Endothelial cell of umbilical vein (primary cell): Measurements from ENCODE around the gene BACH2. TPM values are rescaled to one million over a fixed set of nuclear protein-coding genes. Genes with fewer than 3 reads are reported as not detected.

Experiments used
- BruUV-seq: library from RNA; stranded (reverse); fragments of 400-500 nt; replicated peaks from 2 replicates; lab custom pipeline; 2021; lab: Mats Ljungman, UMichigan
- CTCF ChIA-PET: fragments of 300-600, 350-600 bp; sonication (Branson Sonifier 250); formaldehyde crosslinking; loops from one replicate; lab custom pipeline; 2021; ENCODE audit warnings: antibody characterized with exemption, inconsistent platforms; lab: Charles Lee
- POLR2A ChIA-PET: fragments of 300-600, 350-600 bp; sonication (Branson Sonifier 250); formaldehyde crosslinking; loops from one replicate; lab custom pipeline; 2021; ENCODE audit warnings: antibody characterized with exemption, inconsistent platforms; lab: Charles Lee
- DNase-seq: peaks from one replicate; pipeline ENCODE4 v3.0.0-alpha.2; 2011; ENCODE audit warnings: low read depth, low spot score
- FAIRE-seq: peaks from 2 replicates; lab custom pipeline; 2011; peaks lifted over from hg19 to GRCh38; lab: Jason Lieb, UNC
- H2AFZ ChIP-seq: 2 replicates; pipeline ENCODE4 v1.6.0; 2012; ENCODE audit warnings: low read depth, low read length, control low read depth, inconsistent platforms
- H3K27ac ChIP-seq: 2 replicates; pipeline ENCODE4 v1.5.1; 2011; ENCODE audit warnings: low read depth, mild to moderate bottlenecking, control low read depth, low read length, moderate library complexity; ENCODE audit not compliant: insufficient read depth
- H3K27me3 ChIP-seq, 2 experiments: 2 replicates each; pipeline versions ENCODE4 v1.6.0 to v1.6.1; 2011; ENCODE audit warnings: low read length in 2 of 2, mixed read lengths in 1 of 2; ENCODE audit not compliant: control insufficient read depth in 2 of 2, insufficient read depth in 2 of 2
- H3K36me3 ChIP-seq, 2 experiments: 2 replicates in 1 of 2; 3 replicates in 1 of 2; pipeline ENCODE4 v1.5.1; 2011; ENCODE audit warnings: low read length in 2 of 2, mild to moderate bottlenecking in 1 of 2, moderate library complexity in 1 of 2; ENCODE audit not compliant: control insufficient read depth in 2 of 2, insufficient read depth in 2 of 2; ENCODE audit errors: extremely low read depth in 1 of 2
- H3K4me1 ChIP-seq: 3 replicates; pipeline ENCODE4 v1.5.1; 2011; ENCODE audit warnings: mild to moderate bottlenecking, low read length; ENCODE audit not compliant: control insufficient read depth, insufficient read depth; ENCODE audit errors: extremely low read depth
- H3K4me2 ChIP-seq: 2 replicates; pipeline ENCODE4 v1.6.1; 2011; ENCODE audit warnings: low read length, control low read depth, mixed read lengths; ENCODE audit not compliant: insufficient read depth
- H3K4me3 ChIP-seq, 3 experiments: fragments of 200-600 bp in 1 of 3; sonication (generic), shearing (Covaris generic) in 1 of 3; replicated peaks in 1 of 3; 2 replicates each; pipeline ENCODE4 v1.5.1; 2011 to 2016; ENCODE audit warnings: control low read depth in 3 of 3, low read length in 3 of 3, mild to moderate bottlenecking in 2 of 3, inconsistent platforms in 1 of 3, low read depth in 1 of 3, moderate library complexity in 1 of 3; ENCODE audit not compliant: insufficient read depth in 1 of 3
- H3K79me2 ChIP-seq: 2 replicates; pipeline ENCODE4 v1.6.0; 2012; ENCODE audit warnings: low read length, inconsistent platforms; ENCODE audit not compliant: control insufficient read depth, insufficient read depth
- H3K9ac ChIP-seq: replicated peaks from 2 replicates; pipeline ENCODE3; 2011; ENCODE audit warnings: low read length, control low read depth; ENCODE audit not compliant: insufficient read depth; ENCODE audit errors: extremely low read depth
- H3K9me1 ChIP-seq: replicated peaks from 3 replicates; pipeline ENCODE4 v1.6.0; 2011; ENCODE audit warnings: mild to moderate bottlenecking, low read length; ENCODE audit not compliant: control insufficient read depth, insufficient read depth; ENCODE audit errors: extremely low read depth
- H3K9me3 ChIP-seq: replicated peaks from 2 replicates; pipeline ENCODE4 v1.5.1; 2012; ENCODE audit warnings: low read length, inconsistent platforms; ENCODE audit not compliant: control insufficient read depth, insufficient read depth
- H4K20me1 ChIP-seq: replicated peaks from 2 replicates; pipeline ENCODE3; 2011; ENCODE audit warnings: mild to moderate bottlenecking, low read length; ENCODE audit not compliant: control insufficient read depth, insufficient read depth; ENCODE audit errors: extremely low read depth
- CTCF ChIP-seq, 2 donors: IDR thresholded peaks; 1 replicate in 1 of 2; 2 replicates in 1 of 2; pipeline ENCODE4 v1.5.1; 2011; ENCODE audit warnings: low read length in 2 of 2, mild to moderate bottlenecking in 2 of 2, moderate library complexity in 2 of 2, control low read depth in 1 of 2, inconsistent platforms in 1 of 2, low read depth in 1 of 2; ENCODE audit not compliant: insufficient read depth in 1 of 2; ENCODE audit errors: extremely low read depth in 1 of 2
- EZH2 ChIP-seq: IDR thresholded peaks from 2 replicates; pipeline ENCODE4 v1.6.1; 2012; ENCODE audit warnings: borderline replicate concordance, low read depth, mild to moderate bottlenecking, moderate library complexity, low read length, inconsistent platforms; ENCODE audit not compliant: severe bottlenecking
- GATA2 ChIP-seq: IDR thresholded peaks from 2 replicates; pipeline ENCODE4 v1.7.0; 2011; ENCODE audit warnings: low read depth, mild to moderate bottlenecking, moderate library complexity, mixed read lengths, low read length; ENCODE audit not compliant: insufficient read length, insufficient read depth
- JUN ChIP-seq: IDR thresholded peaks from 2 replicates; pipeline ENCODE4 v1.6.1; 2011; ENCODE audit warnings: borderline replicate concordance, low read depth; ENCODE audit not compliant: insufficient read length, insufficient read depth
- MAX ChIP-seq: IDR thresholded peaks from 2 replicates; pipeline ENCODE4 v1.6.1; 2011; ENCODE audit not compliant: insufficient read depth, insufficient read length
- MYC ChIP-seq: IDR thresholded peaks from one replicate; pipeline ENCODE4 v1.6.1; 2011; ENCODE audit warnings: mild to moderate bottlenecking, low read depth, low read length
- POLR2A ChIP-seq: IDR thresholded peaks from 2 replicates; pipeline ENCODE4 v1.6.1; 2012; ENCODE audit warnings: low read depth, mild to moderate bottlenecking, control low read depth, low read length
- POLR2AphosphoS5 ChIP-seq: IDR thresholded peaks from 2 replicates; pipeline ENCODE4 v1.6.1; 2012; ENCODE audit warnings: low read depth, mild to moderate bottlenecking, control low read depth, low read length, moderate library complexity; ENCODE audit not compliant: insufficient read depth
- dilution Hi-C: fragments of 300-500 bp; cut with MboI; formaldehyde crosslinking; loops from one replicate; pipeline ENCODE4 v1.15.0; 2019; ENCODE audit warnings: low sequenced_read_pairs; ENCODE audit not compliant: extremely low pct_ligation_motif_present
- intact Hi-C: fragments of 100-400 bp; cut with micrococcal nuclease; formaldehyde crosslinking; loops from one replicate; pipeline ENCODE4 v1.10.0; 2022
- polyA plus RNA-seq, 4 experiments: library from polyadenylated mRNA; depleted of rRNA in 3 of 4; stranded (reverse) in 3 of 4; unstranded in 1 of 4; fragments of >200 nt; gene quantifications; 2 replicates each; pipeline versions ENCODE4 v1.2.1 to v1.2.3, GENCODE V29; 2011 to 2012; ENCODE audit warnings: missing spikeins in 1 of 4
- total RNA-seq: library from RNA; stranded (reverse); gene quantifications from 2 replicates; pipeline ENCODE4 v1.2.3, GENCODE V29; 2021

The BACH2 gene
- total and polyA plus RNA-seq, 2 donors (not counting 3 experiments of a cell fraction or from before 2014, with no cell fraction given): 1.7 to 5.6 TPM

- Histone ChIP-seq H3K79me2 (no peaks in the 10 kb centered on the region), H3K9ac (no peak overlapping the region), H3K27me3 (no peaks in the 10 kb centered on the region), H3K9me1 (no peaks in the 10 kb centered on the region), H4K20me1 (no peaks in the 10 kb centered on the region), H3K36me3 (no peaks in the 10 kb centered on the region), H3K9me3 (no peaks in the 10 kb centered on the region), H2AFZ (no peak overlapping the region), H3K27ac (no peak overlapping the region), H3K4me3 (no peak overlapping the region), H3K4me1 (no peaks in the 10 kb centered on the region), H3K4me2 (no peak overlapping the region)
- no TSS peak for BruUV-seq
- POLR2A ChIA-PET: no interaction called here
- FAIRE-seq (no peak), DNase-seq (no peak)
- intact Hi-C loops: no loop called here
- dilution Hi-C loops: no loop called here
- CTCF ChIA-PET: no interaction called here
- TF ChIP-seq MAX (no peak), GATA2 (no peak), EZH2 (no peak), CTCF (IDR thresholded peaks at IDR 0.05; ENCODE audit: extremely low read depth in 1 of 2, insufficient read depth in 1 of 2, low read depth in 1 of 2, low read length in 2 of 2) (no peak), POLR2AphosphoS5 (no peak), POLR2A (no peak), JUN (no peak), MYC (no peak)
Observed at GRCh38 chr6:90169374-90169773, 127.3 kb downstream of the BACH2 start.
